Astrocyte of the cerebellum (primary cell): Measurements from ENCODE around the gene CCDC197.

Source experiments
- DNase-seq: peaks from one replicate; pipeline ENCODE4 v3.0.0-alpha.2; 2011; ENCODE audit warnings: low read depth
- H3K4me3 ChIP-seq: 2 replicates; pipeline ENCODE4 v1.5.1; 2011; ENCODE audit warnings: mild to moderate bottlenecking, low read depth, low read length, moderate library complexity
- in situ Hi-C: cut with HindIII; loops from 2 replicates; pipeline ENCODE4 v1.10.0; 2017; ENCODE audit warnings: low sequenced_read_pairs
- TF ChIP-seq, protein P1 (sequence below): IDR thresholded peaks from 2 replicates; pipeline ENCODE4 v1.5.1; 2012; ENCODE audit warnings: low read length, low read depth, moderate library complexity, mild to moderate bottlenecking; ENCODE audit errors: missing control alignments

Gene CCDC197

DNA sequence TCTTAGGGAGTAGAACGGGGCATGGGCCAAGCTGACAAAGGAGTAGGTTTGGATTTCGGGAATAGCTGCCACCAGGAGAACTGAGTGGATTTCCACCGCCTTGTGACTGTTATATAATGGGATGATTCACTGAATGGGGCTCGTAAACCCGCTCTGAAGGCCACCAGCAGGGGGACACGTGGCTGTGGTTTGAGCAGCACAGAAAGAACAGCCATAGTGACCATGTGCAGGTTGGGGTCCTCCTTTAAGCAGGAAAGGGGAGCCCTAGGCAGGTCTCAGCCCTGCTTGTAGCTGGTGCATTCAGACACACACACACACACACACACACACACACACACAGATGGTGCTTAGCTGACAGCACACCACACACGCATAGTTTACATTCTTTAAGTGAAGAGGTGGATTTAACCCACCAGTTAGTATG is 12.1 kb upstream of the CCDC197 start:
- H3K4me3 ChIP-seq, result no peak overlapping the region
- TF ChIP-seq, protein P1, sequence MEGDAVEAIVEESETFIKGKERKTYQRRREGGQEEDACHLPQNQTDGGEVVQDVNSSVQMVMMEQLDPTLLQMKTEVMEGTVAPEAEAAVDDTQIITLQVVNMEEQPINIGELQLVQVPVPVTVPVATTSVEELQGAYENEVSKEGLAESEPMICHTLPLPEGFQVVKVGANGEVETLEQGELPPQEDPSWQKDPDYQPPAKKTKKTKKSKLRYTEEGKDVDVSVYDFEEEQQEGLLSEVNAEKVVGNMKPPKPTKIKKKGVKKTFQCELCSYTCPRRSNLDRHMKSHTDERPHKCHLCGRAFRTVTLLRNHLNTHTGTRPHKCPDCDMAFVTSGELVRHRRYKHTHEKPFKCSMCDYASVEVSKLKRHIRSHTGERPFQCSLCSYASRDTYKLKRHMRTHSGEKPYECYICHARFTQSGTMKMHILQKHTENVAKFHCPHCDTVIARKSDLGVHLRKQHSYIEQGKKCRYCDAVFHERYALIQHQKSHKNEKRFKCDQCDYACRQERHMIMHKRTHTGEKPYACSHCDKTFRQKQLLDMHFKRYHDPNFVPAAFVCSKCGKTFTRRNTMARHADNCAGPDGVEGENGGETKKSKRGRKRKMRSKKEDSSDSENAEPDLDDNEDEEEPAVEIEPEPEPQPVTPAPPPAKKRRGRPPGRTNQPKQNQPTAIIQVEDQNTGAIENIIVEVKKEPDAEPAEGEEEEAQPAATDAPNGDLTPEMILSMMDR, result peak; percentile 40
- DNase-seq, result peak; percentile 62
- in situ Hi-C loops, result no loop called here

DNA sequence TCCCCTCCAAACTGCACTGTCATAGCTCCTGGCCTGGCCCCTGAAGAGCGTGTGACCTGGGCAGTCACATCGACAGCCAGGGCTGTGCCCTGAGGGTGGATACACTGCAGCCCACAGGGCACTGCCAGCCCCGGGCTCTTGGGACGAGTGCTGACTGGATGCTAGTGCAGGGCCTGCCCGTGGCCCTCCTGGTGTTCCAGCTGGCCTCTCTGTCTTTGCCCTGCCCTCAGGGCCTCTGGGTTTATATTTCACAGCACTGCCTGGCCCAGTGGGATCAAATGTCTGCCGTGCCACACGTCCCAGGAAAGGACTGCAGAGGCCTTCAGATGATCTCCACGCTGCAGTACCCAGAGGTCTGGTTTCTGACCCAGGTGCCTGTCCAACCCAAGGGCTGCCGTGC is 10.1 kb upstream of the CCDC197 start:
- in situ Hi-C loops, result no loop called here
- DNase-seq, result no peak
- TF ChIP-seq, protein P1, result no peak
- H3K4me3 ChIP-seq, result no peak overlapping the region

DNA sequence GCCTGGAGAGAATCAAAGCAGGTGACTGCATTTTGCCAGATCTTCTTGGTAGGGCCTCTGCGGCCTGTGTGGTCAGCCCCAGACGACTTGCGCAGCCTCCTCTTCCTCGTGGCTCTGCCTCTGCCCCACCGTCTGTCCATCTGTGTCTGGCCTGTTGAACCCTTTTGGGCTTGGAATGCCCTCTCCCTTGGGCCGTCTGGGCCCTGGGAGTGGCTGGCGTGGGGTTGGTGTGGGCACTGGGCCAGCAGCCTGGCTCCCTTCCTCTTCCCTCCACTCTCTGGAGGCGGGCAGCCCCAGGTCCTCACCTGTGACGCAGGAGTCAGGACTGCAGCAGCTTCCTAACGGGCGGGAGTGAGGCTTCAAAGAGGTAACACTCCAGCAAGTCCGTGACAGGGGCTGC is 9.7 kb upstream of the CCDC197 start:
- no peak overlapping the region for H3K4me3 ChIP-seq
- TF ChIP-seq, protein P1, result no peak
- no peak for DNase-seq
- in situ Hi-C loops, result no loop called here

- TF ChIP-seq, protein P1, result no peak
- H3K4me3 ChIP-seq, result no peak overlapping the region
- in situ Hi-C loops, result no loop called here
- no peak for DNase-seq
Observed at GRCh38 chr14:93987815-93988476, 9.2 kb upstream of the CCDC197 start.

GRCh38 chr14:93989939-93990338 is 7.2 kb upstream of the CCDC197 start:
- TF ChIP-seq, protein P1, result no peak
- in situ Hi-C loops, result no loop called here
- no peak overlapping the region for H3K4me3 ChIP-seq
- no peak for DNase-seq

GRCh38 chr14:93991212-93991611 is 5.9 kb upstream of the CCDC197 start:
- TF ChIP-seq, protein P1, result no peak
- DNase-seq, result no peak
- in situ Hi-C loops, result no loop called here
- H3K4me3 ChIP-seq, result no peak overlapping the region
